ENCODE data around the gene GALK2.

DNA sequence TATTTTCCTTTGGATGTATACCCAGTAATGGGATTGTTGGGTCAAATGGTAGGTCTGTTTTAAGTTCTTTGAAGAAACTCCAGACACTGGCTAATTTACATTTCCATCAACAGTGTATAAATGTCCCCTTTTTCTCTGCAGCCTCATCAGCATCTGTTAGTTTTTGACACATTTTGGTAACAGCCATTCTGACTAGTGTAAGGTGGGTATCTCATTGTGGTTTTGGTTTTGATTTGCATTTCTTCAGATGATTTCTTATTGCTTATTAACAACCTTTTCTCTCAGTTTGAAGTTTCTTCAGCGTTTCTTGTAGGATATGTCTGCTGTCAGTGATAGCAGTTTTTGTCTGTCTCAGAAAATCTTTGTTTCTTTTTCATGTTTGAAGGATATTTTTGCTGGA is 15.4 kb downstream of the GALK2 start:
- TF ChIP-seq POLR2AphosphoS5 (IDR thresholded peaks at IDR 0.05; ENCODE audit: low read depth, low read length): no peak
- no peak for TF ChIP-seq CTCF (IDR thresholded peaks at IDR 0.05)

All from Panc1 (cell line).